ENCODE data around the gene PGM2. TPM values are rescaled to one million over a fixed set of nuclear protein-coding genes. Genes with fewer than 3 reads are reported as not detected.

PGM2 gene
- total and polyA plus RNA-seq, 10 of the 15 experiments (the other 5 are each of a cell fraction or from before 2014, with no cell fraction given): 11.9 to 41.7 (median 37.1) TPM

DNA sequence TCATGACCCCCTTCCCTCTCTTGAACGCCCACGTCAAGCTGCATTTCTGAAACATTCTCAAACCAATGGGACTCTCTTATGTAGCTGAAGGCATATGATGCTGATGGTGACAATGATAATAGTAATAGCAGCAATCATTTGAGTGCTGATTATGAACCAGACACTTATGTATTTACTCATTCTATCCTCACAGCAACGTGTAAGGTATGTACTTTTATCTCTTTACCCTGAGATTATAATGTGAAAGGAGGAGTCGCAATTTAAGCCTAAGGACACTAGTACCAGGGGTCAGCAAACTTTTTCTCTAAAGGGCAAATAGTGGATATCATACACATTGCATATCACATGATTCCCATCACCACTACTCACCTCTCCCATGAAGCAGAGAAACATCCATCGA is 8.5 kb downstream of the PGM2 start (continued):
- TF ChIP-seq, protein P1, sequence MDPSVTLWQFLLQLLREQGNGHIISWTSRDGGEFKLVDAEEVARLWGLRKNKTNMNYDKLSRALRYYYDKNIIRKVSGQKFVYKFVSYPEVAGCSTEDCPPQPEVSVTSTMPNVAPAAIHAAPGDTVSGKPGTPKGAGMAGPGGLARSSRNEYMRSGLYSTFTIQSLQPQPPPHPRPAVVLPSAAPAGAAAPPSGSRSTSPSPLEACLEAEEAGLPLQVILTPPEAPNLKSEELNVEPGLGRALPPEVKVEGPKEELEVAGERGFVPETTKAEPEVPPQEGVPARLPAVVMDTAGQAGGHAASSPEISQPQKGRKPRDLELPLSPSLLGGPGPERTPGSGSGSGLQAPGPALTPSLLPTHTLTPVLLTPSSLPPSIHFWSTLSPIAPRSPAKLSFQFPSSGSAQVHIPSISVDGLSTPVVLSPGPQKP (IDR thresholded peaks at IDR 0.05; ENCODE audit: low read depth, low read length): no peak
- no peak for TF ChIP-seq CBFB (IDR thresholded peaks at IDR 0.05; ENCODE audit: low read depth)
- TF ChIP-seq NFYB (IDR thresholded peaks at IDR 0.05; ENCODE audit: insufficient read depth, low read depth, low read length): no peak
- no peak for TF ChIP-seq STAT3 (IDR thresholded peaks at IDR 0.05; ENCODE audit: low read depth, low read length)
- TF ChIP-seq BCL11A (IDR thresholded peaks at IDR 0.05; ENCODE audit: low read depth, low read length): no peak
- TF ChIP-seq TBL1XR1 (IDR thresholded peaks at IDR 0.05; ENCODE audit: low read depth, low read length): no peak
- TF ChIP-seq TCF7 (IDR thresholded peaks at IDR 0.05; ENCODE audit: borderline replicate concordance): no peak
- TF ChIP-seq NR2C1 (IDR thresholded peaks at IDR 0.05): no peak
- no peak for TF ChIP-seq BACH1 (IDR thresholded peaks at IDR 0.05; ENCODE audit: borderline replicate concordance)
- TF ChIP-seq, protein P2, sequence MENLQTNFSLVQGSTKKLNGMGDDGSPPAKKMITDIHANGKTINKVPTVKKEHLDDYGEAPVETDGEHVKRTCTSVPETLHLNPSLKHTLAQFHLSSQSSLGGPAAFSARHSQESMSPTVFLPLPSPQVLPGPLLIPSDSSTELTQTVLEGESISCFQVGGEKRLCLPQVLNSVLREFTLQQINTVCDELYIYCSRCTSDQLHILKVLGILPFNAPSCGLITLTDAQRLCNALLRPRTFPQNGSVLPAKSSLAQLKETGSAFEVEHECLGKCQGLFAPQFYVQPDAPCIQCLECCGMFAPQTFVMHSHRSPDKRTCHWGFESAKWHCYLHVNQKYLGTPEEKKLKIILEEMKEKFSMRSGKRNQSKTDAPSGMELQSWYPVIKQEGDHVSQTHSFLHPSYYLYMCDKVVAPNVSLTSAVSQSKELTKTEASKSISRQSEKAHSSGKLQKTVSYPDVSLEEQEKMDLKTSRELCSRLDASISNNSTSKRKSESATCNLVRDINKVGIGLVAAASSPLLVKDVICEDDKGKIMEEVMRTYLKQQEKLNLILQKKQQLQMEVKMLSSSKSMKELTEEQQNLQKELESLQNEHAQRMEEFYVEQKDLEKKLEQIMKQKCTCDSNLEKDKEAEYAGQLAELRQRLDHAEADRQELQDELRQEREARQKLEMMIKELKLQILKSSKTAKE (IDR thresholded peaks at IDR 0.05; ENCODE audit: low read depth, poor library complexity, severe bottlenecking): no peak

DNA sequence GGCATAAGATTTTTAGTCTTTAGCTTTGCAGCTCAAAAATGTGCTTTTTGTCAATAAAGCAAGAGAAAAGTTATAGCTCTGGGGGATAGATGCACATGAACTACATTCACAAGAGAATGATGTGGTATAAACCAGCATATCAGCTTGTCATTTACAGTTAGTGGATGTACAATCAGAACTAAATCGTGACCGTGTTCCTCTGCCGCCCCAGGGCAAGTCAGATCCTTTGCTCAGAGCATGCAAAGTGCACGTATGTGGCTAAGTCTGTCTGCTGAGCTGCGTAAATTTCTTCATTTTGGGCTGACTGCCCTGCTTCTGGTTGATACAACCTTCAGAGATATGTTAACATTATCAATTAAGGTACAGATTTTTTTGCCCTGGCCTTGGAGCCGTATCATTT is 9.3 kb downstream of the PGM2 start:
- no peak for DNase-seq (ENCODE audit: low read depth, low spot score)
- Histone ChIP-seq H3K9me3 (replicated peaks; ENCODE audit: control insufficient read depth, insufficient read depth, low read length) (no peaks in the 10 kb centered on the region), H3K4me2 (ENCODE audit: control insufficient read depth, insufficient read depth) (no peak overlapping the region), H3K27me3 (replicated peaks in 1 of 2; ENCODE audit: control insufficient read depth in 2 of 2, insufficient read depth in 2 of 2, low read length in 1 of 2) (no peaks in the 10 kb centered on the region), H3K4me1 (ENCODE audit: control insufficient read depth, insufficient read depth, low read length) (peaks cover 5% of the 10 kb centered on the region; the same call in 1 of the 2 replicates), H3K27ac (ENCODE audit: control insufficient read depth, insufficient read depth) (no peak overlapping the region), H3K9ac (ENCODE audit: control insufficient read depth, insufficient read depth, low read length) (no peak overlapping the region), H3K36me3 (ENCODE audit: control insufficient read depth in 2 of 2, insufficient read depth in 2 of 2, low read length in 1 of 2) (peaks cover 3 to 15% of the 10 kb centered on the region in 2 experiments; a peak in 3 of 4 replicates), H2AFZ (ENCODE audit: control insufficient read depth, low read depth, low read length) (no peak overlapping the region), H3K79me2 (ENCODE audit: control insufficient read depth, insufficient read depth, low read length) (no peaks in the 10 kb centered on the region), H4K20me1 (ENCODE audit: control insufficient read depth, insufficient read depth) (no peaks in the 10 kb centered on the region), H3K4me3 (no peak overlapping the region)
- RAD21 ChIA-PET (ENCODE audit: unreplicated experiment): interaction anchor here (1.0 to 1.2 kb wide), 2 partner anchors 9 to 56 kb away, joined by 3 to 4 read pairs; partner anchors contain the start of gene PGM2
- no peak for ATAC-seq
- intact Hi-C loops (cut with micrococcal nuclease; ENCODE audit: unreplicated experiment): no loop called here
- SMC1A ChIA-PET (ENCODE audit: uncharacterized antibody, unreplicated experiment): interaction anchor here (0.7 to 1.5 kb wide), 6 partner anchors 8 to 200 kb away, joined by 3 to 5 read pairs (median 4); no protein-coding TSS in a partner anchor
- 82% methylated on average over 6 of the region's 6 CpGs for WGBS (ENCODE audit: insufficient coverage, insufficient replicate concordance, low lambda C conversion rate, missing lambda C conversion rate)
- no peak for FAIRE-seq
- POLR2A ChIA-PET: interaction anchor here (1.1 to 1.4 kb wide), 3 partner anchors 9 to 56 kb away, joined by 3 to 5 read pairs (median 3); partner anchors contain the start of gene PGM2
- CTCF ChIA-PET: interaction anchor here (0.9 to 1.3 kb wide), 4 partner anchors 9 to 382 kb away, joined by 3 to 4 read pairs (median 4); partner anchors contain the start of gene PGM2
- no TSS peak for BruUV-seq (replicated peaks)
- in situ Hi-C loops (cut with MboI): no loop called here
- TF ChIP-seq CBX3 (IDR thresholded peaks at IDR 0.05; ENCODE audit: borderline replicate concordance, low read depth) (no peak), KAT2A (conservative IDR thresholded peaks at IDR 0.05; ENCODE audit: control insufficient read depth, low read depth, low read length) (no peak), ETV6 (conservative IDR thresholded peaks at IDR 0.05 in 1 of 2, IDR thresholded peaks at IDR 0.05 in 1 of 2; ENCODE audit: borderline replicate concordance in 1 of 2, low read depth in 1 of 2) (no peak), SIN3A (IDR thresholded peaks at IDR 0.05; ENCODE audit: low read depth, low read length) (no peak), SREBF2 (IDR thresholded peaks at IDR 0.05; ENCODE audit: low read length) (no peak)
- TF ChIP-seq, protein P2 (IDR thresholded peaks at IDR 0.05; ENCODE audit: low read depth, poor library complexity, severe bottlenecking): no peak
- TF ChIP-seq, protein P3, sequence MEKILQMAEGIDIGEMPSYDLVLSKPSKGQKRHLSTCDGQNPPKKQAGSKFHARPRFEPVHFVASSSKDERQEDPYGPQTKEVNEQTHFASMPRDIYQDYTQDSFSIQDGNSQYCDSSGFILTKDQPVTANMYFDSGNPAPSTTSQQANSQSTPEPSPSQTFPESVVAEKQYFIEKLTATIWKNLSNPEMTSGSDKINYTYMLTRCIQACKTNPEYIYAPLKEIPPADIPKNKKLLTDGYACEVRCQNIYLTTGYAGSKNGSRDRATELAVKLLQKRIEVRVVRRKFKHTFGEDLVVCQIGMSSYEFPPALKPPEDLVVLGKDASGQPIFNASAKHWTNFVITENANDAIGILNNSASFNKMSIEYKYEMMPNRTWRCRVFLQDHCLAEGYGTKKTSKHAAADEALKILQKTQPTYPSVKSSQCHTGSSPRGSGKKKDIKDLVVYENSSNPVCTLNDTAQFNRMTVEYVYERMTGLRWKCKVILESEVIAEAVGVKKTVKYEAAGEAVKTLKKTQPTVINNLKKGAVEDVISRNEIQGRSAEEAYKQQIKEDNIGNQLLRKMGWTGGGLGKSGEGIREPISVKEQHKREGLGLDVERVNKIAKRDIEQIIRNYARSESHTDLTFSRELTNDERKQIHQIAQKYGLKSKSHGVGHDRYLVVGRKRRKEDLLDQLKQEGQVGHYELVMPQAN (conservative IDR thresholded peaks at IDR 0.05): no peak
